Naive thymus-derived CD4-positive, alpha-beta T cell (primary cell): ENCODE measurements around the gene ZNF691. TPM values are rescaled to one million over a fixed set of nuclear protein-coding genes. Genes with fewer than 3 reads are reported as not detected.

Source experiments
- ATAC-seq: fragments of 150-1000 bp; cut with Tn5 transposase; 2 replicates; pipeline ENCODE4 v1.10.0; 2021; ENCODE audit warnings: mild to moderate bottlenecking, moderate library complexity
- CTCF ChIA-PET: fragments of 350-600 bp; sonication (Branson Sonifier 250); formaldehyde crosslinking; loops from one replicate; lab custom pipeline; 2021; ENCODE audit warnings: antibody characterized with exemption; lab: Charles Lee
- POLR2A ChIA-PET: fragments of 350-600 bp; sonication (Branson Sonifier 250); formaldehyde crosslinking; loops from one replicate; lab custom pipeline; 2021; ENCODE audit warnings: antibody characterized with exemption, inconsistent platforms; lab: Charles Lee
- DNase-seq, 9 donors: peaks; one replicate each; pipeline versions ENCODE4 v3.0.0 to v3.0.0-alpha.2; 2020 to 2022; ENCODE audit warnings: mixed read lengths in 1 of 9
- H3K27ac ChIP-seq: one replicate; pipeline ENCODE4 v1.7.0; 2013; ENCODE audit warnings: mild to moderate bottlenecking, low read depth, low read length, moderate library complexity
- H3K27me3 ChIP-seq, 2 donors: one replicate each; pipeline ENCODE4 v1.7.0; 2013; ENCODE audit warnings: low read length in 2 of 2, mild to moderate bottlenecking in 2 of 2, moderate library complexity in 2 of 2; ENCODE audit not compliant: control insufficient read depth in 2 of 2, insufficient read depth in 2 of 2
- H3K36me3 ChIP-seq, 3 experiments: 1 replicate in 2 of 3; 2 replicates in 1 of 3; pipeline ENCODE4 v1.7.0; 2013; ENCODE audit warnings: low read length in 3 of 3, mild to moderate bottlenecking in 3 of 3, moderate library complexity in 1 of 3; ENCODE audit not compliant: insufficient read depth in 3 of 3, control insufficient read depth in 2 of 3
- H3K4me1 ChIP-seq, 2 donors: one replicate each; pipeline ENCODE4 v1.7.0; 2013; ENCODE audit warnings: low read length in 2 of 2, mild to moderate bottlenecking in 2 of 2, moderate library complexity in 1 of 2; ENCODE audit not compliant: control insufficient read depth in 2 of 2, insufficient read depth in 2 of 2
- H3K4me3 ChIP-seq: 2 replicates; pipeline ENCODE4 v1.7.0; 2013; ENCODE audit warnings: mild to moderate bottlenecking, low read length
- H3K9me3 ChIP-seq, 3 experiments: 1 replicate in 2 of 3; 2 replicates in 1 of 3; pipeline ENCODE4 v1.7.0; 2013; ENCODE audit warnings: low read length in 3 of 3; ENCODE audit not compliant: control insufficient read depth in 2 of 3
- H3K27ac Mint-ChIP-seq, 9 donors: one replicate each; pipeline ENCODE4 v1.8.0; 2020 to 2022; ENCODE audit warnings: mixed read lengths in 9 of 9, mild to moderate bottlenecking in 8 of 9, moderate library complexity in 5 of 9, inconsistent platforms in 2 of 9
- H3K27me3 Mint-ChIP-seq, 5 donors: one replicate each; pipeline ENCODE4 v1.8.0; 2021 to 2022; ENCODE audit warnings: mixed read lengths in 5 of 5, mild to moderate bottlenecking in 1 of 5
- H3K36me3 Mint-ChIP-seq, 5 donors: one replicate each; pipeline ENCODE4 v1.8.0; 2020 to 2022; ENCODE audit warnings: mixed read lengths in 5 of 5, mild to moderate bottlenecking in 3 of 5, inconsistent platforms in 1 of 5
- H3K4me1 Mint-ChIP-seq, 7 donors: one replicate each; pipeline ENCODE4 v1.8.0; 2020 to 2022; ENCODE audit warnings: mixed read lengths in 7 of 7, mild to moderate bottlenecking in 3 of 7, inconsistent platforms in 1 of 7
- H3K4me3 Mint-ChIP-seq, 10 donors: one replicate each; pipeline ENCODE4 v1.8.0; 2020 to 2022; ENCODE audit warnings: mild to moderate bottlenecking in 10 of 10, mixed read lengths in 10 of 10, moderate library complexity in 6 of 10, inconsistent platforms in 2 of 10
- H3K9me3 Mint-ChIP-seq, 11 donors: one replicate each; pipeline ENCODE4 v1.8.0; 2020 to 2022; ENCODE audit warnings: mixed read lengths in 11 of 11, mild to moderate bottlenecking in 4 of 11, inconsistent platforms in 1 of 11, moderate library complexity in 1 of 11
- intact Hi-C, 2 donors: fragments of 100-400 bp; cut with micrococcal nuclease; formaldehyde crosslinking; loops; one replicate each; pipeline ENCODE4 v1.15.1; 2023
- polyA plus RNA-seq, 2 donors: library from polyadenylated mRNA; unstranded; fragments of 300-500 nt; fragmentation: Illumina TruSeq; gene quantifications; one replicate each; pipeline ENCODE4 v1.2.3, GENCODE V29; 2021
- total RNA-seq, 6 experiments: library from RNA in 5 of 6; stranded (reverse) in 5 of 6; gene quantifications; 1 replicate in 5 of 6; 2 replicates in 1 of 6; pipeline ENCODE4 v1.2.3 and lab custom pipeline; 2021 to 2026

The ZNF691 gene
- total and polyA plus RNA-seq, 7 experiments from 2014 or later = 3.5 to 17.2 (median 12.4) TPM

DNA sequence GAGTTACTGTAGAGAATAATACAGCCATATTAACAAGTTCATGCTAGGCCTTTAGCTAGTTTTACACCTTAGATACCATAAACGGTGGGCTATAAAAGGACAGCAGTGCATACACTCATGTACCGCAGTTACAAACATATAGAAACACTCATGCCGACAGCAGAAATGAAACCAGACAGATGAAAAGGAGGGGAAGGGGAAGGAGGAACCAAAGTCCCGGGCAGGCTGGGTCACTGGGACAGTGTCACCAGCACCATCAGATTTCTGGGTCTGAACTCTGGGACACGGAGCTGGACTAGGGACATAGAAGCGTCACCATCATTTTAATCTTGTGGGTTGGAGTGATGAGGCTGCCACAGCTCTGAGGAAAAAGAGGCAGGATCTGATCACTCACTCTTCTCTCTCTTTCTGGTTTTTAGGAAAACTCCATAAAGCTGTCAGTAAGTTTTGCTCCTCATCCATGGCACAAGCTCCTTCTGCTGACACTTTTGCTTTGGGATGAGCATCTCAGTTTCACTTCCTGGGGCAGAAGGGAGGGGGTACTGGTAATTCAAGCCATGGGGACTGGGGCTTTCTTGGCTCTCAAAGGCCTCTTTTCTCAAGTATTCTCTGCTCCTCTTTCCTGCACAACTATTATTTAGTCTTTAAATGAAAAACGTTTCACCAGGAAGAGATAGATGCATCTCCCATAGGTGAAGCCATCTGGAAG, 7.8 kb upstream of the ZNF691 start:
- H3K9me3 ChIP-seq = no peaks in the 10 kb centered on the region
- H3K27ac Mint-ChIP-seq = no peak overlapping the region
- no peaks in the 10 kb centered on the region for H3K27me3 Mint-ChIP-seq
- H3K36me3 Mint-ChIP-seq = peaks cover 3 to 28% (median 12%) of the 10 kb centered on the region in 5 donors
- no peaks in the 10 kb centered on the region for H3K27me3 ChIP-seq
- H3K4me1 Mint-ChIP-seq = no peaks in the 10 kb centered on the region
- ChIA-PET CTCF (no interaction called here), POLR2A (no interaction called here)
- H3K4me3 ChIP-seq = no peak overlapping the region
- no peak overlapping the region for H3K27ac ChIP-seq
- intact Hi-C loops = no loop called here
- ATAC-seq (peak; percentile 34), DNase-seq (no peak)
- H3K4me3 Mint-ChIP-seq = no peak overlapping the region
- no peaks in the 10 kb centered on the region for H3K36me3 ChIP-seq
- H3K9me3 Mint-ChIP-seq = no peaks in the 10 kb centered on the region
- no peaks in the 10 kb centered on the region for H3K4me1 ChIP-seq

- no peaks in the 10 kb centered on the region for H3K9me3 Mint-ChIP-seq
- no peak overlapping the region for H3K27ac Mint-ChIP-seq
- H3K27me3 Mint-ChIP-seq = no peaks in the 10 kb centered on the region
- intact Hi-C loops = loop anchor here (10.0 kb wide), 3 partner anchors 524 to 1134 kb away; partner anchors contain the start of genes ATP6V0B (in 1 of the 2), B4GALT2 (in 1 of the 2), DPH2 (in 1 of the 2) and ELOVL1 (in 1 of the 2)
- H3K4me1 ChIP-seq = peaks cover 4 to 5% of the 10 kb centered on the region in 2 donors
- H3K36me3 Mint-ChIP-seq = peaks cover 3 to 29% (median 12%) of the 10 kb centered on the region in 5 donors
- no peak overlapping the region for H3K4me3 ChIP-seq
- ChIA-PET POLR2A (no interaction called here), CTCF (no interaction called here)
- no peak overlapping the region for H3K27ac ChIP-seq
- DNase-seq (no peak), ATAC-seq (no peak)
- no peaks in the 10 kb centered on the region for H3K9me3 ChIP-seq
- no peaks in the 10 kb centered on the region for H3K27me3 ChIP-seq
- no peaks in the 10 kb centered on the region for H3K36me3 ChIP-seq
- H3K4me1 Mint-ChIP-seq = peaks cover 0 to 5% (median 3%) of the 10 kb centered on the region in 7 donors
- no peak overlapping the region for H3K4me3 Mint-ChIP-seq
Measured at GRCh38 chr1:42841010-42841409, 5.4 kb upstream of the ZNF691 start.

GRCh38 chr1:42841440-42842147, 4.8 kb upstream of the ZNF691 start:
- ChIA-PET CTCF (no interaction called here), POLR2A (no interaction called here)
- Mint-ChIP-seq H3K4me3 (no peak overlapping the region), H3K4me1 (peaks cover 0 to 7% (median 6%) of the 10 kb centered on the region in 7 donors), H3K9me3 (no peaks in the 10 kb centered on the region), H3K27me3 (no peaks in the 10 kb centered on the region), H3K27ac (no peak overlapping the region), H3K36me3 (peaks cover 3 to 26% (median 12%) of the 10 kb centered on the region in 5 donors)
- DNase-seq (no peak), ATAC-seq (no peak)
- H3K27me3 ChIP-seq = no peaks in the 10 kb centered on the region
- H3K4me3 ChIP-seq = no peak overlapping the region
- peaks cover 0 to 2% (median 0%) of the 10 kb centered on the region in 3 experiments for H3K36me3 ChIP-seq
- peaks cover 5 to 6% of the 10 kb centered on the region in 2 donors for H3K4me1 ChIP-seq
- no peak overlapping the region for H3K27ac ChIP-seq
- no peaks in the 10 kb centered on the region for H3K9me3 ChIP-seq
- intact Hi-C loops = loop anchor here (10.0 kb wide), 3 partner anchors 523 to 1133 kb away; partner anchors contain the start of genes ATP6V0B (in 1 of the 2), B4GALT2 (in 1 of the 2), DPH2 (in 1 of the 2) and ELOVL1 (in 1 of the 2)

GRCh38 chr1:42844592-42845140, 1.7 kb upstream of the ZNF691 start:
- DNase-seq (no peak), ATAC-seq (no peak)
- Mint-ChIP-seq H3K4me3 (no peak overlapping the region), H3K9me3 (peaks cover 0 to under 1% (median 0%) of the 10 kb centered on the region in 11 donors), H3K27me3 (no peaks in the 10 kb centered on the region), H3K27ac (no peak overlapping the region), H3K4me1 (peaks cover 14 to 35% (median 29%) of the 10 kb centered on the region in 7 donors), H3K36me3 (peaks cover 5 to 36% (median 14%) of the 10 kb centered on the region in 5 donors)
- H3K27me3 ChIP-seq = no peaks in the 10 kb centered on the region
- H3K36me3 ChIP-seq = peaks cover 0 to 8% (median 0%) of the 10 kb centered on the region in 3 experiments
- ChIA-PET POLR2A (interaction anchor here (0.7 to 4.9 kb wide), 3 partner anchors 28 to 1237 kb away, joined by 3 to 37 read pairs (median 32); partner anchors contain the start of genes C1orf50, ERMAP, P3H1 and SVBP), CTCF (interaction anchor here (0.6 kb wide), 1 partner anchor 21 kb away, joined by 3 read pairs; no protein-coding TSS in a partner anchor)
- H3K27ac ChIP-seq = no peak overlapping the region
- H3K9me3 ChIP-seq = no peaks in the 10 kb centered on the region
- H3K4me1 ChIP-seq = peaks cover 11 to 22% of the 10 kb centered on the region in 2 donors
- intact Hi-C loops = loop anchor here (5.0 to 10.0 kb wide), 4 partner anchors 382 to 1130 kb away; partner anchors contain the start of genes ATP6V0B (in 1 of the 2), B4GALT2 (in 1 of the 2), CCDC30 (in 1 of the 2) and DPH2 (in 1 of the 2)
- H3K4me3 ChIP-seq = no peak overlapping the region

- Mint-ChIP-seq H3K27me3 (no peaks in the 10 kb centered on the region), H3K36me3 (peaks cover 9 to 41% (median 18%) of the 10 kb centered on the region in 5 donors), H3K4me1 (peaks cover 19 to 38% (median 31%) of the 10 kb centered on the region in 7 donors), H3K4me3 (no peak overlapping the region), H3K27ac (no peak overlapping the region), H3K9me3 (peaks cover 0 to 6% (median 0%) of the 10 kb centered on the region in 11 donors)
- Histone ChIP-seq H3K27me3 (no peaks in the 10 kb centered on the region), H3K36me3 (peaks cover 0 to 13% (median 0%) of the 10 kb centered on the region in 3 experiments), H3K27ac (no peak overlapping the region), H3K4me1 (peaks cover 11 to 22% of the 10 kb centered on the region in 2 donors), H3K4me3 (no peak overlapping the region), H3K9me3 (no peaks in the 10 kb centered on the region)
- intact Hi-C loops = loop anchor here (5.0 to 10.0 kb wide), 4 partner anchors 383 to 1130 kb away; partner anchors contain the start of genes ATP6V0B (in 1 of the 2), B4GALT2 (in 1 of the 2), CCDC30 (in 1 of the 2) and DPH2 (in 1 of the 2)
- no peak for ATAC-seq
- ChIA-PET POLR2A (interaction anchor here (0.7 to 4.9 kb wide), 3 partner anchors 29 to 1237 kb away, joined by 3 to 37 read pairs (median 32); partner anchors contain the start of genes C1orf50, ERMAP, P3H1 and SVBP), CTCF (no interaction called here)
- no peak for DNase-seq
Measured at GRCh38 chr1:42845193-42845592, 1.2 kb upstream of the ZNF691 start.
